ENCODE results near the gene CACNA1A. TPM values are rescaled to one million over a fixed set of nuclear protein-coding genes. Genes with fewer than 3 reads are reported as not detected.
A peak's percentile ranks its signal among the peaks of the same experiment; 100 is the strongest.

Gene CACNA1A
- total RNA-seq, 2 experiments from 2014 or later, result 0.19 to 0.78 TPM

DNA sequence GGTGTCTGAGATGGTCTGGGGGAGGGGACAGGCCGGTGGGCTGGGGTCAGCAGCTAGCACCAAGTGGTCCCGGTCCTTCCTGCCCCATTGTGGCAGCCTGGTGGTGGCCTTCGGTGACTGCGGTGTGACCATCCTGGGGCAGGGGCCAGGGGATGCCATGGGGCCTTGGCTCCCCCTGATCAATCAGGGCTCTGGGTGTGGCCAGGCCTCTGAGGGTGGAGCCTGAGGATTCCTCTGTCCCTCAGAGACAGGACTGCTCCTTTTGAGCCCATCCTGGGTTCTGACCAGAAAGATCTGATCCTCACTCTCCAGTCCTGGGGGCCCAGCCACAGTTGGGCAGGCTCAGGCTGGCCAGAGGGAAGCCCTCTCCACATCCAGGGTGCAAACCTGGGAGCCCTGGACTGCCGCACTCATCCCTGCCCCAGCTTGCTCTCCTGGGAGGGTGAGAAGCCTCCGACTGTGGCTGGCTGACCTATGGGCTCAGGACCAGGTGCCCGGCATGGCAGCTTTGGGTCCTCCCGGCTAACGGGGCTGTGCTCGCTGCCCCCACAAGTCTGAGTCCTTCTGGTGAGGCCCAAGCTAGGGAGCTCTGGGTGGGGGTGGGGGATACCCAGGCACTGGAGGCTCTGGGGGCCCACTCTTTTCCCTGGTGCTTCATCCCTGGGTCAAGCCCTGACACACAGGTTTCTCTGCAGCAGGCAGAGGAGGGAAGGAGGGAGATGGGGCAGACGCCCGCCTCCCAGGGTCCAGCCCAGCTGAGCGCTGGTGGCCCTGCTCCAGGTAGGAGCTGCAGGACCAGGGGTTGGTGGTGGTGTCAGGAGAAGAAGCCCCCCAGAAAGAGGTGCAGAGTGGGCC is 296.6 kb downstream of the CACNA1A start:
- H3K36me3 ChIP-seq (ENCODE audit: insufficient read depth, low read length), result no peaks in the 10 kb centered on the region
- H3K4me2 ChIP-seq (ENCODE audit: low read length), result peak overlapping the region; percentile 83
- DNase-seq (ENCODE audit: low spot score), result no peak
- POLR2A ChIA-PET, result interaction anchor here (0.6 kb wide), 1 partner anchor 55 kb away, joined by 3 read pairs; no protein-coding TSS in a partner anchor
- H3K4me3 ChIP-seq (ENCODE audit: low read depth, low read length, poor library complexity, severe bottlenecking), result no peak overlapping the region
- intact Hi-C loops (cut with micrococcal nuclease; ENCODE audit: unreplicated experiment), result loop anchor here (2.0 kb wide), 1 partner anchor 53 kb away; no protein-coding TSS in a partner anchor
- no peaks in the 10 kb centered on the region for H4K20me1 ChIP-seq (ENCODE audit: insufficient read depth, low read length)
- no peak overlapping the region for H2AFZ ChIP-seq (ENCODE audit: low read length)
- TF ChIP-seq EZH2phosphoT487 (IDR thresholded peaks at IDR 0.05; ENCODE audit: borderline replicate concordance, low read depth, low read length), result no peak
- TF ChIP-seq, protein P1, sequence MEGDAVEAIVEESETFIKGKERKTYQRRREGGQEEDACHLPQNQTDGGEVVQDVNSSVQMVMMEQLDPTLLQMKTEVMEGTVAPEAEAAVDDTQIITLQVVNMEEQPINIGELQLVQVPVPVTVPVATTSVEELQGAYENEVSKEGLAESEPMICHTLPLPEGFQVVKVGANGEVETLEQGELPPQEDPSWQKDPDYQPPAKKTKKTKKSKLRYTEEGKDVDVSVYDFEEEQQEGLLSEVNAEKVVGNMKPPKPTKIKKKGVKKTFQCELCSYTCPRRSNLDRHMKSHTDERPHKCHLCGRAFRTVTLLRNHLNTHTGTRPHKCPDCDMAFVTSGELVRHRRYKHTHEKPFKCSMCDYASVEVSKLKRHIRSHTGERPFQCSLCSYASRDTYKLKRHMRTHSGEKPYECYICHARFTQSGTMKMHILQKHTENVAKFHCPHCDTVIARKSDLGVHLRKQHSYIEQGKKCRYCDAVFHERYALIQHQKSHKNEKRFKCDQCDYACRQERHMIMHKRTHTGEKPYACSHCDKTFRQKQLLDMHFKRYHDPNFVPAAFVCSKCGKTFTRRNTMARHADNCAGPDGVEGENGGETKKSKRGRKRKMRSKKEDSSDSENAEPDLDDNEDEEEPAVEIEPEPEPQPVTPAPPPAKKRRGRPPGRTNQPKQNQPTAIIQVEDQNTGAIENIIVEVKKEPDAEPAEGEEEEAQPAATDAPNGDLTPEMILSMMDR (conservative IDR thresholded peaks at IDR 0.05; ENCODE audit: low read length), result no peak
- CTCF ChIA-PET (ENCODE audit: unreplicated experiment), result interaction anchor here (0.6 kb wide), 2 partner anchors 52 to 58 kb away, joined by 5 to 8 read pairs; no protein-coding TSS in a partner anchor
- no peaks in the 10 kb centered on the region for H3K9me2 ChIP-seq (ENCODE audit: insufficient read depth, low read length)
- H3K79me2 ChIP-seq (ENCODE audit: insufficient read depth, low read depth, low read length), result no peaks in the 10 kb centered on the region
- peak overlapping the region; percentile 95 for H3K27ac ChIP-seq (ENCODE audit: low read depth, low read length, poor library complexity, severe bottlenecking)
- no peaks in the 10 kb centered on the region for H3K9me3 ChIP-seq (ENCODE audit: low read length)
- BruUV-seq (replicated peaks), result no TSS peak
- H3K4me1 ChIP-seq (ENCODE audit: insufficient read depth, low read length, poor library complexity, severe bottlenecking), result peaks cover 54% of the 10 kb centered on the region

DNA sequence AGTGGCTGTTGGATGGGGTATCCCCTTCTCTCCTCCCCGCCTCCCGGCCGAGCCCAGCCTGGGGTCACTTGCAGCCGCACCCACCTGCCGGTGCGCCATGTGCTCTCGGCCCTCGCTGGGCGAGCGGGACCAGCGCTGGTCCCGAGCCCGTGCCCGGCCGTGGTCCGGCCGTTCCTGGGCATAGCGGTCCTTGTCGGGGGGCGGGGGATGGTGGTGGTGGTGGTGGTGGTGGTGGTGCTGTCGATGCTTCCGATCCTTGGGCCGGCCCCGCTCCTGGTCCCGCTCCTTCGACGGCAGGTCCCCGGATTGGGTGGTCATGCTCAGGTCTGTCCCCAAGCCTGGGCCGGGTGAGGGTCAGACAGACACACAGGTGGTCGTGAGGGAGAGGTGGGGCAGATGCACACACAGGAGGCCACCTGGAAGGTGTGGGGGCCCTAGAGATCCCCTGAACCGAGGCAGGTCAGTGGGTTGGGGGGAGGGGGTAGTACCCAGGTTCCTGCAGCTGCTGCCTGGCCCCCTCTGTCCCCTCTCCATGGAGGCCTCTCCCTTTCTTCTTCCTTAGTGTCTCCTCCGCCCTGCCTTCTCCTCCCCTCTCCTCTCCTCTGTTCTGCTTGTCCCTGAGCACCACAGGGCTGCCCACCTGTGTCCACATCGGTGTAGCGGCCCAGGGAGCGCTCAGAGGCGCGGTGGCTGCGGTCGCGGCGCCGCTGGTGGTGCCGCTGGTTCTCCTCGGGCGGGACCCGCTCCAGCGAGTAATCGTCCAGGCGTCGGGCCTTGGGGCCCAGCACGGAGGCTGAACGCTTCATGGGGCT is 297.4 kb downstream of the CACNA1A start:
- Histone ChIP-seq H3K27ac (ENCODE audit: low read depth, low read length, poor library complexity, severe bottlenecking) (peak overlapping the region; percentile 95), H3K79me2 (ENCODE audit: insufficient read depth, low read depth, low read length) (no peaks in the 10 kb centered on the region), H3K4me3 (ENCODE audit: low read depth, low read length, poor library complexity, severe bottlenecking) (peak overlapping the region; percentile 65), H3K36me3 (ENCODE audit: insufficient read depth, low read length) (no peaks in the 10 kb centered on the region), H4K20me1 (ENCODE audit: insufficient read depth, low read length) (no peaks in the 10 kb centered on the region), H3K4me2 (ENCODE audit: low read length) (peak overlapping the region; percentile 83), H3K9me3 (ENCODE audit: low read length) (no peaks in the 10 kb centered on the region), H2AFZ (ENCODE audit: low read length) (0 out of 2 replicates have a peak overlapping the region, but pooled peaks have one; percentile 24), H3K9me2 (ENCODE audit: insufficient read depth, low read length) (no peaks in the 10 kb centered on the region), H3K4me1 (ENCODE audit: insufficient read depth, low read length, poor library complexity, severe bottlenecking) (peaks cover 54% of the 10 kb centered on the region)
- intact Hi-C loops (cut with micrococcal nuclease; ENCODE audit: unreplicated experiment), result loop anchor here (2.0 kb wide), 1 partner anchor 52 kb away; no protein-coding TSS in a partner anchor
- no peak for DNase-seq (ENCODE audit: low spot score)
- ChIA-PET CTCF (ENCODE audit: unreplicated experiment) (no interaction called here), POLR2A (no interaction called here)
- no TSS peak for BruUV-seq (replicated peaks)
- no peak for TF ChIP-seq EZH2phosphoT487 (IDR thresholded peaks at IDR 0.05; ENCODE audit: borderline replicate concordance, low read depth, low read length)
- TF ChIP-seq, protein P1 (conservative IDR thresholded peaks at IDR 0.05; ENCODE audit: low read length), result no peak
